ENCODE data around the gene PARVA.

The PARVA gene

GRCh38 chr11:12581923-12582322 is 204.6 kb downstream of the PARVA start:
- Histone ChIP-seq H3K27ac (ENCODE audit: low read depth, low read length) (no peak overlapping the region), H3K9me3 (ENCODE audit: control insufficient read depth, insufficient read depth, low read length) (no peaks in the 10 kb centered on the region), H3K4me3 (ENCODE audit: low read depth, low read length) (no peak overlapping the region), H3K27me3 (ENCODE audit: control insufficient read depth, insufficient read depth, low read length) (no peaks in the 10 kb centered on the region), H3K9ac (ENCODE audit: low read depth, low read length) (no peak overlapping the region), H3K4me1 (ENCODE audit: control insufficient read depth, insufficient read depth, low read length) (no peaks in the 10 kb centered on the region), H3K36me3 (ENCODE audit: control insufficient read depth, insufficient read depth, low read length) (no peaks in the 10 kb centered on the region)
